ENCODE measurements around the gene IL1RAPL2.
A peak's percentile ranks its signal among the peaks of the same experiment; 100 is the strongest.

IL1RAPL2 gene

DNA sequence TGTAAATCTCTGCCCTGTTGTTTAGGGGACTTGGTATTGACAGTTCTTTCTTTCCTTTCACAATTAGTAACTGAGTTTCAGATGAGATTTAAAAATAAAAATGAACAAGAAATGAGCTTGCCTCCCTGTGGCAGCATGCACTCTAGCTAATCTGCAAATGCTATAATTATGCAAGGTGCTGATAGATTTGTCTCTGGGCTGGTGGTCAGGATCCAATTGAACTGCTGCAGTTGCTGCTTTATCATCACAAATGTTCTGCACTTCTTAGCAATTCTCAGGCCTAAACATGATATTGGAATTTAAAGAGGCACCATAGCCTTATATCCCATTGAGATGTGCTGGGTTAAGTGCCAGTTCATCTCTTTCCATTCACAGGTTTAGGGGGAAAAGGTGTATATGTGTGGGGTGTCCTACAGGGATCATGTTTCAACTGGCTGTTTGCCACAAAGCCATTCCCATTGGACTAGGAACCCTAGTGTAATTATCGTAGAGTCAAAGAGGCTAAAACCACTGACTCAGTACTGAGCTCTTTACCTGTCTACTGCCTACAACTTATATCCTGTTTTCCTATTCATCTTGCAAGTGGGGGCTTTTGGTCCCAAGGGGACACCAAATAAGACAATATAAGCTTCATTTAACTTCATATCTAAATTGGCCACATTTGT lies 914.8 kb downstream of the IL1RAPL2 start:
- H3K27ac ChIP-seq: no peak overlapping the region
- ChIA-PET CTCF (no interaction called here), POLR2A (ENCODE audit: low non-redundant PET) (no interaction called here)
- DNase-seq (ENCODE audit: low spot score): no peak
- TF ChIP-seq, protein P1, sequence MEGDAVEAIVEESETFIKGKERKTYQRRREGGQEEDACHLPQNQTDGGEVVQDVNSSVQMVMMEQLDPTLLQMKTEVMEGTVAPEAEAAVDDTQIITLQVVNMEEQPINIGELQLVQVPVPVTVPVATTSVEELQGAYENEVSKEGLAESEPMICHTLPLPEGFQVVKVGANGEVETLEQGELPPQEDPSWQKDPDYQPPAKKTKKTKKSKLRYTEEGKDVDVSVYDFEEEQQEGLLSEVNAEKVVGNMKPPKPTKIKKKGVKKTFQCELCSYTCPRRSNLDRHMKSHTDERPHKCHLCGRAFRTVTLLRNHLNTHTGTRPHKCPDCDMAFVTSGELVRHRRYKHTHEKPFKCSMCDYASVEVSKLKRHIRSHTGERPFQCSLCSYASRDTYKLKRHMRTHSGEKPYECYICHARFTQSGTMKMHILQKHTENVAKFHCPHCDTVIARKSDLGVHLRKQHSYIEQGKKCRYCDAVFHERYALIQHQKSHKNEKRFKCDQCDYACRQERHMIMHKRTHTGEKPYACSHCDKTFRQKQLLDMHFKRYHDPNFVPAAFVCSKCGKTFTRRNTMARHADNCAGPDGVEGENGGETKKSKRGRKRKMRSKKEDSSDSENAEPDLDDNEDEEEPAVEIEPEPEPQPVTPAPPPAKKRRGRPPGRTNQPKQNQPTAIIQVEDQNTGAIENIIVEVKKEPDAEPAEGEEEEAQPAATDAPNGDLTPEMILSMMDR (conservative IDR thresholded peaks at IDR 0.05; ENCODE audit: low read depth): no peak

DNA sequence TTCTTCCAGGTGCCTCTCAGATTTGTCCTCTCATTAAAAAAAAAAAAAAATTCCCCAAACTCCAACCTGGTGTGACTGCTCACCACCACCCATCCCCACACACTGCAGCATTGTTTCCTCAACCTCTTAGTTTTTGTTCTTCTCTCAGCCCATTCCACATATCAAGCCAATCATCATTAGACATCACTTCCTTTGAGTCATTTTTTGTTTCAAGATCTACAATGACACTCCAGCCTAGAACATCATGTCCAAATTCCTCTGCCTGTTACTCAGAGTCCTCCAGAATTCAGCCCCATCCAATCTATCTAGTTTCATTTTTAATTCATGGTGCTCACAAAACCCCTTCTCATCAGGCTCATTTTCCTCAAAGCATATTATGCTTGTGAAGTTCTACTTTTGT lies 917.0 kb downstream of the IL1RAPL2 start:
- CTCF ChIA-PET: no interaction called here
- TF ChIP-seq, protein P1 (conservative IDR thresholded peaks at IDR 0.05; ENCODE audit: low read depth): no peak
- POLR2A ChIA-PET (ENCODE audit: low non-redundant PET): no interaction called here
- H3K27ac ChIP-seq: no peak overlapping the region
- DNase-seq (ENCODE audit: low spot score): peak; percentile 45

DNA sequence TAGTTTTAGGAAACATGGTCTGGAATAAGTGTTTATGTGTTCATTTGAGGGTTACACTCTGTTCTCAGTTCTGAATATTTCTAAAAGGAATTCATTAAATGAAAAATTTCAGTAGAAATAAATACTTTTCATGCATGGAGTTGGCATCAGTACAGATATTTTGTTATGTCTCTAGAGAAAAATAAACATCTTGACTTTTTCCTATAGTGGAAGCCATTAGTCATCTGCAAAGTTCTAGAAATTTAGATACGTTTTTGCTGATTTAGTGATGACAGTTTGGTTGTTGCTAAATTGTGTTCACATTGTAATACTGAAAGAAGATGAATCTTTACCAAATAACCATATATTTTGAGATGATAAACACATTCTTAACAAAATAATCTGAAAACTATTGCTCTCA lies 922.7 kb downstream of the IL1RAPL2 start:
- ChIA-PET POLR2A (ENCODE audit: low non-redundant PET) (no interaction called here), CTCF (no interaction called here)
- TF ChIP-seq, protein P1 (conservative IDR thresholded peaks at IDR 0.05; ENCODE audit: low read depth): no peak
- no peak overlapping the region for H3K27ac ChIP-seq
- no peak for DNase-seq (ENCODE audit: low spot score)

DNA sequence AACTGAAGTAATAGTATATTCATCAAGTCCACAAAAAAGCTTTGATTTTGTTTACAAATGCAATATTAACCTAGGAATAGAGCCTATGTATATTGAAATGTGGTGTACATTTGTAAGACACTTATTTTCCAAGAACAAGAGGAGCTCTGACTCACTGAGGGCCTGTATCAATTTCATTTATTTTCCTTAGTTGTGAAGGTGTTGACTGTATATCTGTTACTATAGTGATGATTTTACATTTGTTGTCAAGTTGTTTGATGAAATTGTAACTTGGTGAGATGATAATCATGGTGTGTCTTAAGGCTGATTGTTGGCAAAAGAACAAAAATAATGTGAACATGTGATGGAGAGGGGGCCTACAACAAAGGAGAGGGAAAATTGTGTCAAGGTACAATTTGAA lies 929.4 kb downstream of the IL1RAPL2 start:
- H3K27ac ChIP-seq: no peak overlapping the region
- TF ChIP-seq, protein P1 (conservative IDR thresholded peaks at IDR 0.05; ENCODE audit: low read depth): no peak
- DNase-seq (ENCODE audit: low spot score): no peak
- POLR2A ChIA-PET (ENCODE audit: low non-redundant PET): no interaction called here
- CTCF ChIA-PET: no interaction called here

DNA sequence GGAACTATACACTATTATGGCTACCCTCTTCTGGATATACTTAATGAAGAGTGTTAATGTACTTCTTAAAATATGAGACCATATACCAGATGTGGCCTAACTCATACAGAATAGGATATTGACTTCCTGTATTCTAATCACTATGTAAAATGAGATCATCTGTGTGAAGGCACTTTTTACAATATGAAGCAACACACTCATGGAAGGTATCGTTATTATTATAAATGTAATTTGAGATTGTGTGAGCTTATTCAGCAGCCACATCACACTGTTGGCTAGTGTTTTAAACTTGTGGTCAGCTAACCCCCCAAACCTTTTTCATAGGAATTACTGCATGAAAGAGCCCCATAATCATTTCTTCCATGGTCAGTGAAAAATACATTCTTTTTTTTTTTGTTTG lies 936.3 kb downstream of the IL1RAPL2 start:
- TF ChIP-seq, protein P1 (conservative IDR thresholded peaks at IDR 0.05; ENCODE audit: low read depth): no peak
- H3K27ac ChIP-seq: no peak overlapping the region
- no peak for DNase-seq (ENCODE audit: low spot score)
- ChIA-PET CTCF (no interaction called here), POLR2A (ENCODE audit: low non-redundant PET) (no interaction called here)

DNA sequence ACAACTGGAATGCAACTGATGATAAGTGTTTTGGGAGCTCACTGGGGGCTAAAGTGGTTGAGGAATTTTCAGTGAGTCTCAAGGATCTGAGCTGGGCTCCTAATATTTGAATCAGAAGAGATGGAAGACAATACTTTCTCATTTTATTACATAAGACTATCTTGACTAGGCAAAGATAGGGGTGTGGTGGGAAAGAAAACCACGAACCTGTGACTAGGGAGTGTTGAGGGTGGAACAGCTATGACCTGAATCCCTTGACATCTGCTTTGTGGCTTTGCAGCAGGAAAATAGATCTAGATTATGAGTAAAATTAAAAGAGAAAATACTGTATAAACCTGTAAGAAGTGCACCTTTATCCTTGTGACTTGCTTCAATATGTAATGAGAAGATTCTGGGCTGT lies 949.6 kb downstream of the IL1RAPL2 start:
- DNase-seq (ENCODE audit: low spot score): no peak

More for the DNA sequence above, 949.6 kb downstream of the IL1RAPL2 start:
- ChIA-PET POLR2A (ENCODE audit: low non-redundant PET) (no interaction called here), CTCF (interaction anchor here (0.7 kb wide), 1 partner anchor 326 kb away, joined by 4 read pairs; no protein-coding TSS in a partner anchor)
- H3K27ac ChIP-seq: no peak overlapping the region
- TF ChIP-seq, protein P1 (conservative IDR thresholded peaks at IDR 0.05; ENCODE audit: low read depth): no peak

Data from RWPE1 (cell line).